ENCODE measurements around the gene PCED1B.

- TF ChIP-seq, protein P1, sequence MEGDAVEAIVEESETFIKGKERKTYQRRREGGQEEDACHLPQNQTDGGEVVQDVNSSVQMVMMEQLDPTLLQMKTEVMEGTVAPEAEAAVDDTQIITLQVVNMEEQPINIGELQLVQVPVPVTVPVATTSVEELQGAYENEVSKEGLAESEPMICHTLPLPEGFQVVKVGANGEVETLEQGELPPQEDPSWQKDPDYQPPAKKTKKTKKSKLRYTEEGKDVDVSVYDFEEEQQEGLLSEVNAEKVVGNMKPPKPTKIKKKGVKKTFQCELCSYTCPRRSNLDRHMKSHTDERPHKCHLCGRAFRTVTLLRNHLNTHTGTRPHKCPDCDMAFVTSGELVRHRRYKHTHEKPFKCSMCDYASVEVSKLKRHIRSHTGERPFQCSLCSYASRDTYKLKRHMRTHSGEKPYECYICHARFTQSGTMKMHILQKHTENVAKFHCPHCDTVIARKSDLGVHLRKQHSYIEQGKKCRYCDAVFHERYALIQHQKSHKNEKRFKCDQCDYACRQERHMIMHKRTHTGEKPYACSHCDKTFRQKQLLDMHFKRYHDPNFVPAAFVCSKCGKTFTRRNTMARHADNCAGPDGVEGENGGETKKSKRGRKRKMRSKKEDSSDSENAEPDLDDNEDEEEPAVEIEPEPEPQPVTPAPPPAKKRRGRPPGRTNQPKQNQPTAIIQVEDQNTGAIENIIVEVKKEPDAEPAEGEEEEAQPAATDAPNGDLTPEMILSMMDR (IDR thresholded peaks at IDR 0.05) = no peak
- no peak for TF ChIP-seq POLR2A (IDR thresholded peaks at IDR 0.05)
- TF ChIP-seq POLR2AphosphoS5 (IDR thresholded peaks at IDR 0.05) = no peak
Observed at GRCh38 chr12:47054659-47055058, 24.8 kb upstream of the PCED1B start.
